Activated gamma-delta T cell treated with Interleukin-2 at 50 U/mL for 16 hours (primary cell): ENCODE results near the gene MAFF.
"Not testable (repeated sequence)": the region's sequence is repeated elsewhere in the genome, so short reads cannot be mapped to it uniquely, and the experiment has no call there.

Experiments
- DNase-seq: peaks from one replicate; pipeline ENCODE4 v3.0.0-alpha.2; 2020

Gene MAFF

GRCh38 chr22:38177926-38178604 is 23.7 kb upstream of the MAFF start:
- DNase-seq = no peak

- not testable (repeated sequence) for DNase-seq
These were observed 23.2 kb upstream of the MAFF start for GRCh38 chr22:38178605-38178937.

GRCh38 chr22:38180841-38181452 is 20.8 kb upstream of the MAFF start:
- peak; percentile 37 for DNase-seq

GRCh38 chr22:38181453-38182200 is 20.2 kb upstream of the MAFF start, which contains the start of gene PLA2G6:
PLA2G6 (minus strand) TSS chr22:38181830; CDS start chr22:38169426, 12,404 bp downstream.
- DNase-seq = peak; percentile 96

GRCh38 chr22:38184788-38185187 is 17.0 kb upstream of the MAFF start:
- DNase-seq = no peak

- no peak for DNase-seq
These were observed 15.4 kb upstream of the MAFF start for GRCh38 chr22:38186429-38186828.

- DNase-seq = no peak
These were observed 14.2 kb upstream of the MAFF start for GRCh38 chr22:38187413-38188212.

- no peak for DNase-seq
These were observed 12.7 kb upstream of the MAFF start for GRCh38 chr22:38189104-38189503.

- no peak for DNase-seq
These were observed 11.2 kb upstream of the MAFF start for GRCh38 chr22:38190581-38190980.

- no peak for DNase-seq
These were observed 10.7 kb upstream of the MAFF start for GRCh38 chr22:38191055-38191454.

GRCh38 chr22:38191731-38192474 is 9.9 kb upstream of the MAFF start:
- DNase-seq = no peak

GRCh38 chr22:38192475-38192863 is 9.3 kb upstream of the MAFF start:
- no peak for DNase-seq

GRCh38 chr22:38193580-38193979 is 8.2 kb upstream of the MAFF start:
- no peak for DNase-seq

- DNase-seq = no peak
These were observed 4.9 kb upstream of the MAFF start for GRCh38 chr22:38196791-38197419.

GRCh38 chr22:38199826-38200559 is 1.8 kb upstream of the MAFF start:
- DNase-seq = no peak

- no peak for DNase-seq
These were observed 453 bp upstream of the MAFF start for GRCh38 chr22:38201371-38201710.

- peak; percentile 55 for DNase-seq
These were observed 769 bp downstream of the MAFF start for GRCh38 chr22:38202437-38203089.

GRCh38 chr22:38203090-38203810 is 1.5 kb downstream of the MAFF start:
- DNase-seq = peak; percentile 31

- DNase-seq = no peak
These were observed 2.2 kb downstream of the MAFF start for GRCh38 chr22:38203855-38204514.

- no peak for DNase-seq
These were observed 3.0 kb downstream of the MAFF start for GRCh38 chr22:38204784-38205183.
